RWPE2 (cell line): ENCODE results near the gene ENDOV.

Experiments used
- ATAC-seq: fragments of 200-7000 bp; cut with Tn5 transposase; 3 replicates; pipeline ENCODE4 v1.9.1; 2021; ENCODE audit warnings: low read depth
- DNase-seq: peaks from one replicate; pipeline ENCODE4 v3.0.0-alpha.2; 2020; ENCODE audit warnings: low spot score
- H3K27ac ChIP-seq: fragments of 450-650 bp; 2 replicates; pipeline ENCODE4 v1.5.1; 2017; ENCODE audit warnings: mild to moderate bottlenecking; ENCODE audit not compliant: poor library complexity, severe bottlenecking
- H3K27me3 ChIP-seq: fragments of 250-450 bp; sonication (Bioruptor Pico); 2 replicates; pipeline ENCODE4 v1.5.1; 2021; ENCODE audit warnings: mild to moderate bottlenecking, moderate library complexity; ENCODE audit not compliant: insufficient read depth, poor library complexity, severe bottlenecking
- H3K36me3 ChIP-seq: fragments of 250-450 bp; sonication (Bioruptor Pico); 2 replicates; pipeline ENCODE4 v1.5.1; 2020; ENCODE audit warnings: low read depth, mild to moderate bottlenecking, moderate library complexity
- H3K4me1 ChIP-seq: fragments of 250-450 bp; sonication (Bioruptor Pico); 2 replicates; pipeline ENCODE4 v1.5.1; 2021; ENCODE audit warnings: mild to moderate bottlenecking, moderate library complexity; ENCODE audit not compliant: insufficient read depth, poor library complexity, severe bottlenecking
- H3K4me3 ChIP-seq: fragments of 250-450 bp; sonication (Bioruptor Pico); 2 replicates; pipeline ENCODE4 v1.5.1; 2021; ENCODE audit warnings: mild to moderate bottlenecking, moderate library complexity; ENCODE audit not compliant: severe bottlenecking
- H3K9me3 ChIP-seq: fragments of 250-450 bp; sonication (Bioruptor Pico); 2 replicates; pipeline ENCODE4 v1.5.1; 2021; ENCODE audit warnings: mild to moderate bottlenecking, moderate library complexity; ENCODE audit not compliant: severe bottlenecking
- TF ChIP-seq, protein P1 (sequence below): fragments of 450-650 bp; IDR thresholded peaks from one replicate; pipeline ENCODE4 v1.5.1; 2017; ENCODE audit warnings: mild to moderate bottlenecking, moderate library complexity; ENCODE audit not compliant: poor library complexity, severe bottlenecking

Gene ENDOV

DNA sequence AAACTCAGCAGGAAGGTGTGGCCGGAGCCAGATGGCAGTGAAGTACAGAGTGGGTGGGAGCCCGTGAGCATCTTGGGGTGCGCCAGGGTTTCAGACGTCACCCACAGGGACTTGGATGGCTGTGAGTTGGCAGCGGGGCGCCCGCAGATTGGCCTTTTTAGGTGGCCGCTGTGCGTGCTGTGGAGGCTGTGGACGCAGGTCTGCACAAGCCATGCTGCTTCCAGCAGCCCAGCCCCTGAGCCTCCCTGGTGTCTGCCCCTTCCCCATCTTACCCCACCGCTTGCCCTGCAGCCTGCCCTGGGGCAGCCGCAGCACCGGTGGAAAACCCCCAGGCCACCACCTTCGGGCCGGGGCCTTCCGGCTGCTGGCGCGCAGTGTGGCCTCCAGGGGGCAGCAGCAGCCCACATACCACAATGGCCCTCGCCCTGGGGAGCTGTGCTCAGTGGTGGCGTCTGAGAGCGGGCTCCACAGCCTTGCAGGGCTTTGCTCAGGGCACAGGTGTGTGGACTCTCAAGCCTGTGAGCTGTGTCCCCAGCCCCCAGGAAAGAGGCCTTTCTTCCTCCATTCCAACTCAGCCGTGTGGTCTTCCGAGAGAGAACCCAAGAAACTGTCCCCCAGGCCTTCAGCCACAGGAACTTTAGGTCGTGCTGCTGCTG is 11.8 kb downstream of the ENDOV start:
- Histone ChIP-seq H3K27ac (no peak overlapping the region), H3K4me3 (no peak overlapping the region), H3K9me3 (no peaks in the 10 kb centered on the region), H3K4me1 (no peaks in the 10 kb centered on the region), H3K27me3 (no peaks in the 10 kb centered on the region), H3K36me3 (no peaks in the 10 kb centered on the region)
- TF ChIP-seq, protein P1, sequence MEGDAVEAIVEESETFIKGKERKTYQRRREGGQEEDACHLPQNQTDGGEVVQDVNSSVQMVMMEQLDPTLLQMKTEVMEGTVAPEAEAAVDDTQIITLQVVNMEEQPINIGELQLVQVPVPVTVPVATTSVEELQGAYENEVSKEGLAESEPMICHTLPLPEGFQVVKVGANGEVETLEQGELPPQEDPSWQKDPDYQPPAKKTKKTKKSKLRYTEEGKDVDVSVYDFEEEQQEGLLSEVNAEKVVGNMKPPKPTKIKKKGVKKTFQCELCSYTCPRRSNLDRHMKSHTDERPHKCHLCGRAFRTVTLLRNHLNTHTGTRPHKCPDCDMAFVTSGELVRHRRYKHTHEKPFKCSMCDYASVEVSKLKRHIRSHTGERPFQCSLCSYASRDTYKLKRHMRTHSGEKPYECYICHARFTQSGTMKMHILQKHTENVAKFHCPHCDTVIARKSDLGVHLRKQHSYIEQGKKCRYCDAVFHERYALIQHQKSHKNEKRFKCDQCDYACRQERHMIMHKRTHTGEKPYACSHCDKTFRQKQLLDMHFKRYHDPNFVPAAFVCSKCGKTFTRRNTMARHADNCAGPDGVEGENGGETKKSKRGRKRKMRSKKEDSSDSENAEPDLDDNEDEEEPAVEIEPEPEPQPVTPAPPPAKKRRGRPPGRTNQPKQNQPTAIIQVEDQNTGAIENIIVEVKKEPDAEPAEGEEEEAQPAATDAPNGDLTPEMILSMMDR: peak; percentile 95
- ATAC-seq (peak; percentile 78), DNase-seq (peak; percentile 75)

DNA sequence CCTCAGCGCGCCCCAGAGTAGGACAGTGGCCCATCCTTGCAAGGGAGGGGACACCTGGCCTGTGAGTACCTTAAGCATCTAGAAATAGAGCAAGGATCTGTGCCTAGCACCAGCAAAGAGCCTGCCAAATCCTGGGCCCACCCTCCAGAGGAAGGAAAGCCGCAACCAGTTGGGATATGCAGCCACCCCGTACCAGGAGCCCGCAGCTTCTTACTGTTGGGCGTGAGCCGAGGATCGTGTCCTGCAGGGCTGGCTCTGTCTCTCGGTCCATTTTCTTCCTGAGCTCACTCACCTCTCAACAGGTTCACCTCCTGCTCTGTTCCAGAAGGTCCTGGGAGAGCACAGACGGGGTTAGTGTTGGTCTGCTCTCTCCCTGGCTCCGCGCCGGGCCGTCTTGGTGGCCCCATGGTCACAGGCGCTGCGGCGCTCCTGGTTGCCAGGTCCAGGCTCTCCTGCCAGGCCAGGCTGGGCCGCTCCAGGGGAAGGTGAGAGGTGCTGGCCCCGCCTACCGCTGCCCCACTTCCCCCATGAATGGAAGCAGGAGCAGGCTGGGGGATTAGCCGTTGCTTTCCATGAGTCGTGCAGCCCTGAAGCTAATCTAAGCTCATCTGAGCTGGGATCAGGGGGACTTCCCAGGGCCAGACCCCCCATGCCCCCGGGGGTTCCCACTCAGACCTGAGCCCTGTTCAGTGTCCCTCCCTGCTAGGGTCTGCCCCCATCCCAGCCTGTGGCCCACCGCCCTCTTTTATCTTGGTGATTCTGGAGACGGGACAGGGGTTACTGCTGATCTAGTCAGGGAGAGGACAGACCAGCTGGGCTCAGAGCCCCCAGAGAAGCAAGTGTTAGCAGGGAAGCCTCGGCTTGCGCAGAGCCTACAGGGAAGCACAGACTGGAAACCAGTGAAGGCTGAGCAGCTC is 12.7 kb downstream of the ENDOV start:
- TF ChIP-seq, protein P1: no peak
- Histone ChIP-seq H3K4me1 (no peaks in the 10 kb centered on the region), H3K27ac (no peak overlapping the region), H3K4me3 (no peak overlapping the region), H3K27me3 (no peaks in the 10 kb centered on the region), H3K36me3 (no peaks in the 10 kb centered on the region), H3K9me3 (no peaks in the 10 kb centered on the region)
- ATAC-seq (no peak), DNase-seq (peak; percentile 64)

DNA sequence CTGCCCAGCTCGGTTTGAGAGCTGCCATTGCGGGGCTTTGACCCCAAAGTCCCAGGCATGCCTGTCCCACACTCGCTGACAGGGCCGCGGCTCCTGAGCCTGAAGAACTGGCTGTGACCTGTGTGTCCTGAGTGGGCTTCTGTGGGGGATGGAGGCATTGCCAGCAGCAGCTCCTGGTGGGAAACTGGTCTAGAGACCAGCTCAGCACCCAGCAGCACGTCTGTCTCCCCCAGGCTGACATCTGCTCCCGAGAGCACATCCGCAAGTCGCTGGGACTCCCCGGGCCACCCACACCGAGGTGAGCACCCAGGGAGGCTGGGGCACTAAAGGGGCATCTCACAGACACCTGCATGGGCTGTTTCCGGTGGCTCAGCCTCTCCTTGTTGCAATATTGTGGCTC is 13.4 kb downstream of the ENDOV start:
- DNase-seq (peak; percentile 59), ATAC-seq (no peak)
- no peak overlapping the region for H3K27ac ChIP-seq
- no peak overlapping the region for H3K4me3 ChIP-seq
- H3K27me3 ChIP-seq: no peaks in the 10 kb centered on the region
- no peaks in the 10 kb centered on the region for H3K36me3 ChIP-seq
- no peaks in the 10 kb centered on the region for H3K9me3 ChIP-seq
- TF ChIP-seq, protein P1: no peak
- H3K4me1 ChIP-seq: no peaks in the 10 kb centered on the region

DNA sequence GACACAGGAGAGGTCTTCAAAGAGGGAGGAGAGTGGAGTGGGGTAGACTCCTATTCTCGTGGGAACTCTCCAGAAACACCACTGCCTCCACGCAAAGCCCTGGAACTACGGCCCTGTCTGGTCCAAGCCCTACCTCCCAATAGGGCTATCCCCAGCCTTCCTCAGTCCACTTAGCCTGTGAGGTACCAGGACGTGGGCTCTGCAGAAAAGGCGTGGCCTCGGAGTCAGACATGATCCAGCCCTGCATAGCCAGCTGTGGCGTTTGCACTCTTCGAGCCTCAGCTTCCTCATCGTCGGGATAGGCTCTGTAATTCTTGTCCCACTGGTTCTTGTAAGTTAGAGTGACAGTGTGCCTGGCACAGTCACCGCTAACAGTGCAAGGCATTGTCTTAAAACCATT is 13.8 kb downstream of the ENDOV start:
- no peak overlapping the region for H3K27ac ChIP-seq
- no peaks in the 10 kb centered on the region for H3K27me3 ChIP-seq
- ATAC-seq (no peak), DNase-seq (peak; percentile 56)
- no peaks in the 10 kb centered on the region for H3K4me1 ChIP-seq
- no peaks in the 10 kb centered on the region for H3K36me3 ChIP-seq
- TF ChIP-seq, protein P1: no peak
- no peak overlapping the region for H3K4me3 ChIP-seq
- H3K9me3 ChIP-seq: no peaks in the 10 kb centered on the region
